Measurements from ENCODE around the gene CDC45.

DNA sequence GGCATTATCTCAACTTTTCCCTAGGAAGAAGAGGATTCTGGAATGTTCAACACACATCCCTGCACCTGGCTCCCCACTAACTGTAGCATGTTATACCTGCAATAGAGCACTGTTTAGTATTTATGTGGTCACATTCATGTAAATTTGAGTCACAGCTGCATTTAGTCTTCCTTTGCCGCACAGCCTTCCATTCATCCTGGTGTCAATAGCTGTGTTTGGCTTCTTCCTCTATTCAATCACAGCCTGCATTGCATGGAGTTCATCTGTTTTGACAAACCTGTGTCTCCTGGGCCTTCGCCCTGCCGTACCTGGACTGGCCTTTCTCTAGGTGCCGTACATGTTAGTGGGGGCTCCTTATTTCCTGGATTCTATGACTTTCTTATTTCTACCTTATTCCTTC lies 28.1 kb upstream of the CDC45 start:
- TF ChIP-seq CTCF (IDR thresholded peaks at IDR 0.05) = no peak
- no peak for TF ChIP-seq POLR2A (IDR thresholded peaks at IDR 0.05)
